Panc1 (cell line): ENCODE data around the gene GLIS1. TPM values are rescaled to one million over a fixed set of nuclear protein-coding genes. Genes with fewer than 3 reads are reported as not detected.

Experiments used
- ATAC-seq: fragments of 200-7000 bp; cut with Tn5 transposase; 2 replicates; pipeline ENCODE4 v1.9.1; 2020; ENCODE audit warnings: mild to moderate bottlenecking, moderate library complexity
- BruUV-seq: library from RNA; stranded (reverse); fragments of 400-500 nt; replicated peaks from 2 replicates; lab custom pipeline; 2021; lab: Mats Ljungman, UMichigan
- CTCF ChIA-PET: fragments of 300-600 bp; sonication (Branson Sonifier 250); formaldehyde crosslinking; loops from one replicate; lab custom pipeline; 2022; ENCODE audit warnings: antibody characterized with exemption; lab: Charles Lee
- POLR2A ChIA-PET: fragments of 300-600 bp; sonication (Branson Sonifier 250); formaldehyde crosslinking; loops from one replicate; lab custom pipeline; 2022; ENCODE audit warnings: antibody characterized with exemption; lab: Charles Lee
- DNase-seq: peaks from one replicate; pipeline ENCODE4 v3.0.0-alpha.2; 2010; ENCODE audit warnings: low read depth, low spot score
- H3K27ac ChIP-seq: 2 replicates; pipeline ENCODE4 v1.5.1; 2011; ENCODE audit warnings: mild to moderate bottlenecking, low read length, inconsistent platforms
- H3K27me3 ChIP-seq: fragments of 200-500 bp; sonication (Bioruptor generic); 2 replicates; pipeline ENCODE4 v1.6.0; 2014; ENCODE audit warnings: low read length, inconsistent platforms; ENCODE audit not compliant: control insufficient read depth, insufficient read depth
- H3K36me3 ChIP-seq: fragments of 200-500 bp; sonication (Bioruptor generic); 2 replicates; pipeline ENCODE4 v1.5.1; 2014; ENCODE audit warnings: inconsistent platforms, mild to moderate bottlenecking, low read length, moderate library complexity; ENCODE audit not compliant: control insufficient read depth, insufficient read depth
- H3K4me1 ChIP-seq: 2 replicates; pipeline ENCODE4 v1.5.1; 2011; ENCODE audit warnings: inconsistent platforms, mild to moderate bottlenecking, low read length, moderate library complexity; ENCODE audit not compliant: control insufficient read depth, insufficient read depth
- H3K4me3 ChIP-seq, 2 experiments: 2 replicates each; pipeline ENCODE4 v1.5.1; 2011 to 2012; ENCODE audit warnings: low read depth in 2 of 2, low read length in 2 of 2, mild to moderate bottlenecking in 2 of 2, inconsistent platforms in 1 of 2, moderate library complexity in 1 of 2
- H3K9me3 ChIP-seq: fragments of 200-500 bp; sonication (Bioruptor generic); 2 replicates; pipeline ENCODE4 v1.5.1; 2014; ENCODE audit warnings: low read depth, mild to moderate bottlenecking, inconsistent platforms, low read length, moderate library complexity; ENCODE audit not compliant: control insufficient read depth, insufficient read depth
- CTCF ChIP-seq: fragments of 450-650 bp; IDR thresholded peaks from 2 replicates; pipeline ENCODE4 v1.5.1; 2017; ENCODE audit warnings: mild to moderate bottlenecking
- POLR2AphosphoS5 ChIP-seq: IDR thresholded peaks from 2 replicates; pipeline ENCODE4 v1.6.1; 2012; ENCODE audit warnings: mild to moderate bottlenecking, low read depth, low read length, moderate library complexity
- REST ChIP-seq, 2 experiments: IDR thresholded peaks; 2 replicates each; pipeline ENCODE4 v1.6.1; 2011 to 2012; ENCODE audit warnings: low read depth in 2 of 2, control low read depth in 1 of 2, low read length in 1 of 2, mild to moderate bottlenecking in 1 of 2, moderate library complexity in 1 of 2; ENCODE audit not compliant: insufficient read depth in 1 of 2
- SIN3A ChIP-seq: IDR thresholded peaks from 2 replicates; pipeline ENCODE4 v1.6.1; 2012; ENCODE audit warnings: low read depth, mild to moderate bottlenecking, low read length, moderate library complexity, borderline replicate concordance; ENCODE audit not compliant: insufficient read depth
- TCF7L2 ChIP-seq: IDR thresholded peaks from 2 replicates; pipeline ENCODE4 v1.6.1; 2011; ENCODE audit warnings: mild to moderate bottlenecking, low read depth, low read length, inconsistent platforms
- in situ Hi-C: cut with HindIII; loops from 2 replicates; pipeline ENCODE4 v1.10.0; 2016; ENCODE audit warnings: low sequenced_read_pairs, low pct_unique_long_range_greater_than_20kb
- intact Hi-C: fragments of 100-400 bp; cut with micrococcal nuclease; formaldehyde crosslinking; loops from one replicate; pipeline ENCODE4 v1.10.0; 2022; ENCODE audit not compliant: unreplicated experiment
- total RNA-seq: library from RNA; stranded (reverse); gene quantifications from one replicate; pipeline ENCODE4 v1.2.1, GENCODE V29; 2021; ENCODE audit not compliant: unreplicated experiment

Gene GLIS1
- total RNA-seq, 1 experiment from 2014 or later = 0.28 TPM

GRCh38 chr1:53696990-53697389, 42.0 kb downstream of the GLIS1 start:
- no peaks in the 10 kb centered on the region for H3K36me3 ChIP-seq
- H3K27me3 ChIP-seq = no peaks in the 10 kb centered on the region
- H3K4me1 ChIP-seq = no peaks in the 10 kb centered on the region; the same call in 1 of the 2 replicates
- DNase-seq (no peak), ATAC-seq (no peak)
- H3K4me3 ChIP-seq = no peak overlapping the region
- ChIA-PET CTCF (no interaction called here), POLR2A (interaction anchor here (0.7 kb wide), 1 partner anchor 192 kb away, joined by 4 read pairs; no protein-coding TSS in a partner anchor)
- in situ Hi-C loops (no loop called here), intact Hi-C loops (no loop called here)
- no peaks in the 10 kb centered on the region for H3K9me3 ChIP-seq
- H3K27ac ChIP-seq = no peak overlapping the region
- BruUV-seq = no TSS peak
- no peak for TF ChIP-seq TCF7L2
- TF ChIP-seq POLR2AphosphoS5 = no peak
- TF ChIP-seq CTCF = no peak
- TF ChIP-seq SIN3A = no peak
- TF ChIP-seq REST (IDR thresholded peaks at IDR 0.05; ENCODE audit: insufficient read depth in 1 of 2, low read depth in 2 of 2, low read length in 1 of 2) = no peak

GRCh38 chr1:53696571-53696970, 42.4 kb downstream of the GLIS1 start:
- ChIA-PET POLR2A (interaction anchor here (0.7 kb wide), 1 partner anchor 192 kb away, joined by 4 read pairs; no protein-coding TSS in a partner anchor), CTCF (no interaction called here)
- Histone ChIP-seq H3K4me3 (no peak overlapping the region), H3K4me1 (no peaks in the 10 kb centered on the region; the same call in 1 of the 2 replicates), H3K27ac (no peak overlapping the region), H3K27me3 (no peaks in the 10 kb centered on the region), H3K36me3 (no peaks in the 10 kb centered on the region), H3K9me3 (no peaks in the 10 kb centered on the region)
- in situ Hi-C loops (no loop called here), intact Hi-C loops (no loop called here)
- BruUV-seq = no TSS peak
- ATAC-seq = no peak
- no peak for DNase-seq
- TF ChIP-seq REST (IDR thresholded peaks at IDR 0.05; ENCODE audit: insufficient read depth in 1 of 2, low read depth in 2 of 2, low read length in 1 of 2) = no peak
- TF ChIP-seq SIN3A = no peak
- TF ChIP-seq CTCF = no peak
- TF ChIP-seq TCF7L2 = no peak
- TF ChIP-seq POLR2AphosphoS5 = no peak
